Hematopoietic multipotent progenitor cell (in vitro differentiated cells): ENCODE measurements around the gene PAGE3. TPM values are rescaled to one million over a fixed set of nuclear protein-coding genes. Genes with fewer than 3 reads are reported as not detected.

Experiments used
- DNase-seq, 3 donors: peaks; one replicate each; pipeline ENCODE4 v3.0.0-alpha.2; 2011 to 2015; ENCODE audit warnings: low read depth in 2 of 3, low spot score in 2 of 3
- total RNA-seq: library from RNA; depleted of rRNA; stranded (reverse); fragments of >200 nt; gene quantifications from one replicate; pipeline ENCODE4 v1.2.3, GENCODE V29; 2012

PAGE3 gene
- not detected for total RNA-seq

GRCh38 chrX:55264816-55265215 lies at the start of gene PAGE3:
Gene PAGE3 (minus strand): TSS chrX:55264916. CDS start chrX:55263903, 1,013 bp downstream.
- no peak for DNase-seq

- no peak for DNase-seq
Observed at GRCh38 chrX:55312655-55313054, 47.9 kb upstream of the PAGE3 start.

- DNase-seq = no peak
Observed at GRCh38 chrX:55290963-55291362, 26.2 kb upstream of the PAGE3 start.

- DNase-seq = no peak
Observed at GRCh38 chrX:55279832-55280231, 15.1 kb upstream of the PAGE3 start.

GRCh38 chrX:55260806-55261205 lies 3.9 kb downstream of the PAGE3 start:
- DNase-seq = no peak

- no peak for DNase-seq
Observed at GRCh38 chrX:55253528-55253927, 11.2 kb downstream of the PAGE3 start.

GRCh38 chrX:55240788-55241340 lies 23.9 kb downstream of the PAGE3 start:
- no peak for DNase-seq

- no peak for DNase-seq
Observed at GRCh38 chrX:55220119-55220794, 44.5 kb downstream of the PAGE3 start, which contains the start of gene PAGE5. Gene PAGE5 (plus strand): TSS chrX:55220346. CDS start chrX:55221383, 1,037 bp downstream.

GRCh38 chrX:55213381-55213780 lies 51.3 kb downstream of the PAGE3 start:
- no peak for DNase-seq

- DNase-seq = no peak
Observed at GRCh38 chrX:55210931-55211677, 53.6 kb downstream of the PAGE3 start.

Other genes with a start within 250 kb of the PAGE3 start
- 4.6 TPM for gene ALAS2, start 233.9 kb downstream of the PAGE3 start, total RNA-seq
- not detected for gene PAGE2B, start 189.9 kb downstream of the PAGE3 start, total RNA-seq
- gene PAGE2, start 175.9 kb downstream of the PAGE3 start, total RNA-seq = not detected
- not detected for gene PAGE5, start 44.6 kb downstream of the PAGE3 start, total RNA-seq
- gene MAGEH1, start 187.2 kb upstream of the PAGE3 start, total RNA-seq = 18.0 TPM
- 9.7 TPM for gene USP51, start 224.9 kb upstream of the PAGE3 start, total RNA-seq